HG02763 (cell line): ENCODE results near the gene CERK.
A peak's percentile ranks its signal among the peaks of the same experiment; 100 is the strongest.
"Not testable (repeated sequence)": the region's sequence is repeated elsewhere in the genome, so short reads cannot be mapped to it uniquely, and the experiment has no call there.

ENCODE experiments used
- ATAC-seq: cut with Tn5 transposase; IDR thresholded peaks from one replicate; pipeline ENCODE4 v1.9.1; 2021; ENCODE audit warnings: mild to moderate bottlenecking, moderate library complexity; ENCODE audit not compliant: unreplicated experiment

Gene CERK

GRCh38 chr22:46737976-46738646 is at the start of gene CERK:
Gene CERK, minus strand, starts transcription at chr22:46738252. Its CDS starts 104 bp downstream, at chr22:46738148.
- peak; percentile 47 for ATAC-seq

DNA sequence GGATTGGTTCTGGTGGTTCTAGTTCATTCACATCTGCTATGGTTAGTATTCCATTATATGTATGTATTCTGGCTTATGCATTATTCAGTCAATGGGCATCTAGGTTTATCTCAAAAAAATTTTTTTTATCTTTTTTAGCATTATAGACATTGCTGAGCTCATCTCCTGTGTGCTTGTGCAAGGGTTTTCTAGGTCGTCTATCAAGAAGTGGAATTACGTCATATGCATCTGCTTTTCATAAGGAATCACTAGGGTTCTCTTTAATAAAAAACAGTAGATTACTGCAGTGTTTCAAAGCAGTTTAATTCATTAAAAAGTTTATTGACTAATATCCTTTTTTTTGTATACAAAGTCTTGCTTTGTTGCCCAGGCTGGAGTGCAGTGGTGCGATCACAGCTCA is 45.7 kb upstream of the CERK start:
- no peak for ATAC-seq

- ATAC-seq: not testable (repeated sequence)
Measured at GRCh38 chr22:46782200-46782599, 44.1 kb upstream of the CERK start.

- ATAC-seq: no peak
Measured at GRCh38 chr22:46781291-46781690, 43.2 kb upstream of the CERK start.

DNA sequence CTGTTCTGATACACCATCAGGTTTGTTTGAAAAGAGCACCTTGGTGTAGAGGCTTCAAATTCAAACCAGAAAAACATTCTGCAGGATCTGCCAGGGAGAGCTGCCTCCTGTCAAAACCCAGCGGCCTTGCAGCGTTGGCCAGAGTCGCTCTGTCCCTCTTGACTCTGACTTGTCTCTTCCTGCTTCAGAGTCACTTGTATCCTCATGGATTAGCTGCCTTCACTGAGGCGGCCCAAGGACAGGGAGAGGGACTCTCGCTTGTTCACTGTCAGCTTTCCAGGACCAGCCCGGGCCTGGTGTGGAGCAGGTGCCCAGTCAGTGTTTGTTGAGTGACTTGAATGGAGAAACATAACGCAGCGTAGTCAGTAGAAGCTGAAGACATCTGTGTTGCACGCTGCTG is 42.4 kb upstream of the CERK start:
- ATAC-seq: no peak

- no peak for ATAC-seq
Measured at GRCh38 chr22:46779651-46780050, 41.6 kb upstream of the CERK start.

GRCh38 chr22:46779023-46779422 is 41.0 kb upstream of the CERK start:
- ATAC-seq: no peak

GRCh38 chr22:46777609-46777970 is 39.5 kb upstream of the CERK start:
- no peak for ATAC-seq

GRCh38 chr22:46776876-46777608 is 39.0 kb upstream of the CERK start:
- ATAC-seq: no peak

DNA sequence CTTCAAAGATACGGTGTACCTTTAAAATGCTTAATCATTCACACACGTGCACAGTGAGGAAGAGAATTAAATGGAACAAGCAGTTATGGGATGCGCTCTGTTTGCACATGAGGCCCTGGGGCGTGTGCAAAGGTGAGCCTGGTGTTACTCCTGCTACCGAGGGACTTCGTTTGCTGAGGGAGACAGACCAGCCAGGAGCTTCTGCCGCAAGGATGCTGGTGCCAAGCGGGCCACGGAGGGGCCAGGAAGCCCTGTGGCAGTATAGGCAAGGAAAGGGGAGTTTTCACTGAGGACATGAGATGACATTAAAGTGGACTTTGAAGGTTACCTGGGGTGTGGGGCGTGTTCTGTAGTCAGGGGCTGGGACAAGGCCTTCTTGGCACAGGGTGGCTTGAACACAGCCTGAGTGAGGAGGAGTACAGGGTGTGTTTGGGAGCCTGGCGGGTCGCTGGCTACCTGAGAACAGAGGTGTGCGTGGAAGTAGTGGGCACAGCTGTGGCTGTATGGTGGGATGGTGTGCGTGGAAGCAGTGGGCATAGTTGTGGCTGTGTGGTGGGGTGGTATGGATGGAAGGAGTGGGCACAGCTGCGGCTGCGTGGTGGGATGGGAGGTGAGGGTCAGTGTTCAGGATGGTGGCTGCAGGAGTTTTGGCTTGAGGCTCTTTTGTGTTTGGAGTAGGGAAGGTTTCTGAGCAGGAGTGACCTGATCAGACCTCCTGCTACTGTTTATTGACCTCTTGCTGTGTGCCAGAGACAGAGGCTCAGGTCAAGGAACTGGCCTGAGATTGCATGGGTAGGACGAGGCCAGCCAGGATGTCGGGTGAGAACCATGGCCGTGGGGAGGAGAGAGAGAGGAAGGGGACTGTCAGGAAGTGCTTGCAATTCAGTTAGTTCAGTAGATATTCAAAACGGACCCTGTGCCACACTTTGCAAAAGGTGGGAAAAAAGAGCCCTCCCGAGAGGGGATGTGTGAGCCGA is 38.1 kb upstream of the CERK start:
- ATAC-seq: no peak

DNA sequence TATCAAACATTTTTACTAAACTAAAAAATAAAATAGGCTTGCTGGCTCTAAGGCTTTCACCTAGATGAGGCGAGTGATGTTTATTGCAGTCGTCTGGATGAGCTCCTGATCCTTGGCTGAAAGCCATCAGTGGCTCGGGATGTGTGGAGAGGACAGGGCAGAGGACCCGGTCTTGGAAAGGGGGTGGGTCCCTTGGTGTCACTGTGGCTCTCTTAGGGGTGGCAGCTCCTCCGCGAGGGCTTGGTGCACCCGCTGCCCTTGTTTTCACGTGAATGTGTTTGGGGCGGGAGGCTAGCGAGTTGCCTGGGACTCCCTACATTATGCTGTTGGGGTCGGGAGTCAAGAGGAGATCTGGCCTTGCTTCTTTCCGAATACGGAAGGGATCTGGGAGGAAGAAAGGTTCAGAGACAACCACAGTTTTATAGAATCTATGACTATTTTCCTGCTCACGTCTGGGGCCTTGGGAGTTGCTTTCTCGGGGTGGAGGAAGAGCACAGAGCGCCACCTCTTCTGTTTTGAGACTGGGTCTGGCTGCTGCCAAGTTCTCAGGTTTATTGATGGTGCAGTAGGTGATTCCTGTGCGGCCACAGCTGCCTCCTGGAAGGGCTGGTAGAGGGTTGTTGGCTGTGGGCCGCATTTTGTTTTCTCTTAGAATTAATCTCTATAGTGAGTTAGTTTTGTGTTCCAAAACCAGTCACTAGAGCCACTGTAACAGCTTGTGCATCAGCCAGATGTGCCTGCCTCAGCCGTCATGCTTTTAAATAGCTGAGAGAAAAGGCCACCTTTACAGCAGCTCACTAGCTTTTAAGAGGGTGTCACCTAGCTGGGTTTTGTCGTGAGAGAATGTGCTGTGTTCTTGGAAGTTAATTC is 37.2 kb upstream of the CERK start:
- ATAC-seq: no peak

GRCh38 chr22:46774253-46774979 is 36.4 kb upstream of the CERK start:
- no peak for ATAC-seq

DNA sequence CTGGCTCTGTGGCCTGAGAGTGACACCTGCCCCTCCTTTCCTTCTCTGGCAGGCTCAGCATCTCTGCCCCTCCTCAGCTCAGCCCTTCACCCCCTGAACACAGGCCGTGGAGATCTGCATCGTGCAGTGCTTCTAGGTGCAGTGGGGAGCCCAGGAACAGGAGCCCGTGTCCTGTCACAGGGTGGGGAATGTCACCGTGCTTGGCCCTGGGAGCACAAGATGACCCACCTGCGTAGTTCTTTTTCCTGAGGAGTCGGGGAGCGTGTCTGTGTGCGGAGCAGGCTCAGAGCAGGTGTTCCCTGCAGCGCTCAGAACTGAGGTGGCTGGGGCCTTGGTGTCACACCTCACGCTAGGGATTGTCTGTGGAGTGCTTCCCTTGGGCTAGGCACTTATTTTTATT is 35.0 kb upstream of the CERK start:
- no peak for ATAC-seq

DNA sequence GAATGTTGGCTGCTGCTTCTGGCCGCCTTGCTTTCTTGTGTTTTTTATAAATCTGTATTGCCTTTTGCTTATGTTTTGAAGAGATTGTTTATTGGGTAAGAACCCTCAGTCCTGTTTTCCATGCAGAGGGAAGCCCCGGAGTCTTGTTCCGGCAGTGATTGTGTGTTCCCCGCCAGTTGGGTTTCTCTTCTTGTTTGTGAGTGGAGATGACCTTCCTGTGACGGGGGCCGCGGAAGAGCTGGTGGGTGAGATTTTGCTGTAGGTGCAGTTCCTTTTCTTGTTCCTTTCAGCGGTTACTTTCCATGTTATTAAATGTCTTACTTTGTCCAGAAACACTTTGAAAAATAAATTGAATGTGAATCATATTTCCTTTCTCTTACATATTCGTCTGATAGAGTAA is 32.7 kb upstream of the CERK start:
- no peak for ATAC-seq

GRCh38 chr22:46770151-46770641 is 32.1 kb upstream of the CERK start:
- no peak for ATAC-seq

DNA sequence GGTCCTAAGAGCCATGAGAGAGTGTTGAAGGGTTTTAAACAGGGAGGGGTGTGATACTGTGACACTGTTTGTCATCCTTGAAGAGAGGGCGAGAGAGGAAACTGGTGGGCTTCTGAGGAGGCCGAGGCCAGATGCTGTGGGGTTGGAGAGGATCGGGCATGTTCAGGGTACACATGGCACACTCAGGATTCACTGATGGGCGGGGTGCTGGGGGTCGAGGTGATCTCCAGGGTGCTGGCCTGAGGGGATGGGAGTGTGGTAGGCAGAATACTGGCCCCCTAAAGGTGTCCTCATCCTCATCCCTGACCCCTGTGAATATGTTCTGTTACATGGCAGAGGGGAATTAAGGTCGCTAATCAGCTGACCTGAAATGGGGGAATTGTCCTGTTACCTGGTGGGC is 31.7 kb upstream of the CERK start:
- ATAC-seq: no peak

DNA sequence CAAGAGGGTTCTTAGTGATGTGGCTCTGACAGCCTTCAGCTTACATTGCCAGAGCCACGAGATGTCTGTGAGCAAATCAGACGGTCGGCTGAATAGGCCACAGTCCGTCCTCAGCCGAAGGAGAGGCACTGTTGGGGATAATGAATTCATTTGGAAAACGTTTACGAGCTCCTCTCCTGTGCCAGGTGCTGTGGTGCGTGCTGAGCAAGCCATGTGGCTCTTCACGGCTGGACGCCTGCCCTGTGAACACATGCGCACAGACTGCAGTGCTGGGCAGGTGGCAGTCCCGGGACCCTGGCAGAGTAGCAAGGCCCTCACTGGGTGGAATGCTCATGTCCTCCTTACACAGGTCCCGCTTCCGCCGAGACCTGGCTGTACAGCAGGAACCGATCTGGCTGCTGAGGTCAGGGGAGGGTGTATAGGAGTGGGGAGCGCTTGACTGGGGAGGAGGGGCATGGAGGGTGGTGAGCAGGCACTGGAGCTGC is 31.2 kb upstream of the CERK start:
- ATAC-seq: no peak

DNA sequence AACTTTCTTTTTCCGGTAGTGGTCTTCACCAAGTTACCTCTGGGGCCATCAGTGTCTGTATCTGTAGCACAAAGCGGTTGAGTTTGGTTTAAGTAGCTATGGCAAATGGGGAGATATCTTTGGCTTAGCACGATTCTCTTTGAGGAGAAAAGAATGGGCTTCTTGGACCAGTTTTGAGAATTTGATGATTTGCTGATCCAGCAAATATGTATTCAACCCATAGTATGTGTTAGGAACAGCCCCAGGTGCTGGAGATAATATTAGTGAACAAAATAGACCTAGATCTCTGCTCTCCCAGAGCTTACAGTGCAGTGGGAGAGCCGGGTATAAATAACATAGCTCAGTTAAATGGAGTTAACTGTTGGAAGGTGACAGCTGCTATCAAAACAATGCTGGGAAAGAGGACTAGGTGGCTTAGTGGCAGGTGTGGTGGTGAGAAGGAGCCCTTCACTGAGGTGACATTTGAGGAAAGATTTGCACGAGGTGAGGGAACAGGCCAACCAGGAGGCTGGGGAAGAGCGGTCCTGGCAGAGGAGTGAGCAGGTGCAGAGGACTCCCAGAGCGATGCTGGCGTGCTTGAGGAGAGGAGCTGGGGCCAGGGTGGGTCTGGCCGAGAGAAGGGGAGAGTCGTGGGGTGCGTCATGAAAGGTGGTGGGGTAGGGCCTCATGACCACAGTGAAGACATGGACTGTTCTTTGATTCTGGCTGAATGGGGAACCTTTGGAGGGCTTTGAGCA is 29.4 kb upstream of the CERK start:
- no peak for ATAC-seq

DNA sequence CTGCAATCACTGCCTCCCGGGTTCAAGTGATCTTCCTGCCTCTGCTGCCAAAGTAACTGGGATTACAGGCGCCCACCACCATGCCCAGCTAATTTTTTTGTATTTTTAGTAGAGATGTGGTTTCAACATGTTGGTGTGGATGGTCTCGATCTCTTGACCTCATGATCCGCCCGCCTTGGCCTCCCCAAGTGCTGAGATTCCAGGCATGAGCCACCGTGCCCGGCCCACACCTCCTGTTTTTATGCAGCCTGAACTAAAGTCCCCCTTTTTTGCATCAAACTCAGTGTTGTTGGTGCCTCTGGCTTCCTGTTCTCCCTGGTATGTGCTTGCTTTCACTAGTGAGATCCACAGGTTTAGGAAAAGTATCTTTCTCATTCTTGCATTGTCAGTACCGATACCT is 28.6 kb upstream of the CERK start:
- ATAC-seq: no peak
